ENCODE data around the gene IRF7.
"Not testable (repeated sequence)": the region's sequence is repeated elsewhere in the genome, so short reads cannot be mapped to it uniquely, and the experiment has no call there.

The IRF7 gene

DNA sequence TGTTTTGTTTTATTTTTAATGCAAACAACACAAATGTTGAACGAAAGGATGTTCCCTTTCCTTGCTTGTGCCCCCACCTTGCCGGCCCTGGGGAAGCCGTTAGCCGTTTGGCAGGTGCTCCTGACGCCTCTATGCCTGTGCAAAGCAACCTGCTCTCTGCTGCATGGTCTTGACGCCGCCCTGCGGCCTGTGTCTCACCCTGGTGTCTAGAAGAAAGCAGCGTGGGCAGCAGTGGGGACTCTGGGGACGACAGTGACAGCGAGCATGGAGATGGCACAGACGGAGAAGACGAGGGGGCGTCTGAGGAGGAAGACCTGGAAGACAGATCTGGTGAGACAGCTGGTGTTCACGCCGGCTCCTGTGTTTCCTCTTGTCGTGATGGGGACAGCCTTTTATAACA is 34.0 kb downstream of the IRF7 start:
- DNase-seq (ENCODE audit: low read depth, low spot score): no peak

DNA sequence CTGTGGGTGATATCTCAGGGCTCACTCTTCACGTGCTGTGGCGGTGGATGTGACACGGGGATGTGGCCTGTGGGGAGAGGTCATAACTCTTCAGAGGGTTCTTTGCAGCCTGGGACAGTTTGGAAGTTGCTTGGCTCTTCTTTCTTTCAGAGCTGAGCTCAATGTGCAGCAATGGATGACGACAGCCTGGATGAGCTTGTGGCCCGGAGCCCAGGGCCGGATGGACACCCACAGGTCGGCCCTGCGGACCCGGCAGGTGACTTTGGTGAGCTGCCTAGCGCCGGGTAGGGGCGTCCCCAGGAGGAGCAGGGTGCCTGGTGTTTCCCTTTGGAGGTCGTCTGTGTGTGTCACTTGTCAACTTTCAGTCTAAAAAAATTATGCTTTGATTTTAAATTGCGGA is 34.4 kb downstream of the IRF7 start:
- DNase-seq (ENCODE audit: low read depth, low spot score): no peak

DNA sequence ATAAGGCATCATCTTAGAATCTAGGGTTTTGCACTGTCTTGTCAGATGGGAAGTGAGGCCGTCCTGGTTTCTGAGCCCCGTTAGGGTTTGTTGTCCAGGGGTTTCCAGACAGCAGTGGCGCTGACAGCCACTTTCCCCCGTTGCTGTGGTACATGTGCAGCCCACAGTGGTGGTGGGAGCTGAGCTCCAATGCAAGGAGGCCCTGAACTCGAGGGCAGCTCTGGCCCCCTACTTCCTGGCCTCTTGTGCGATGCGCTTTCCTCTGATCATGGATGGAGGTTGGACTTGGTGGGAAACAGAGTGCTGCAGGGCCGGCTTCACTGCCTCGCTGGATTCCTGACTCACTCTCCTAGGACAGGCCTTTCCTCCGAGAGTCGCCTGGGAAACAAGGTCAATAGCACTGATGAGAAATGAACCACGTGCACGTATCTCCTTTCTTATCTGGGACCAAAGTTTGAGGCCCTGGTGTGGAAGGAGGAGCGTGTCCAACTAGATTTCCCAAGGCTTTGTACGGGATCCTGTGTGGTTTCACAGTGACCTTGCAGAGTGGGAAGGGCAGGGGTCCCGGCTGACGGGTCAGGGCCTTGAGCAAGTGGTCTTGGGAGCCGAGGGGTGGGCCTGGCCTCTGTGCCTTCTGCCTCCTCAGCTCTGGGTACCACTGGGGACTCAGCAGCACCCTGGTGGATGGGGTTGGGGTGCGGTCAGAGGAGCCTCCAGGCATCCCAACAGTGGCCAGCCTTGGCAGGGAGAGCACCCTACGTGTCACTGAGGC is 35.7 kb downstream of the IRF7 start:
- DNase-seq (ENCODE audit: low read depth, low spot score): no peak

DNA sequence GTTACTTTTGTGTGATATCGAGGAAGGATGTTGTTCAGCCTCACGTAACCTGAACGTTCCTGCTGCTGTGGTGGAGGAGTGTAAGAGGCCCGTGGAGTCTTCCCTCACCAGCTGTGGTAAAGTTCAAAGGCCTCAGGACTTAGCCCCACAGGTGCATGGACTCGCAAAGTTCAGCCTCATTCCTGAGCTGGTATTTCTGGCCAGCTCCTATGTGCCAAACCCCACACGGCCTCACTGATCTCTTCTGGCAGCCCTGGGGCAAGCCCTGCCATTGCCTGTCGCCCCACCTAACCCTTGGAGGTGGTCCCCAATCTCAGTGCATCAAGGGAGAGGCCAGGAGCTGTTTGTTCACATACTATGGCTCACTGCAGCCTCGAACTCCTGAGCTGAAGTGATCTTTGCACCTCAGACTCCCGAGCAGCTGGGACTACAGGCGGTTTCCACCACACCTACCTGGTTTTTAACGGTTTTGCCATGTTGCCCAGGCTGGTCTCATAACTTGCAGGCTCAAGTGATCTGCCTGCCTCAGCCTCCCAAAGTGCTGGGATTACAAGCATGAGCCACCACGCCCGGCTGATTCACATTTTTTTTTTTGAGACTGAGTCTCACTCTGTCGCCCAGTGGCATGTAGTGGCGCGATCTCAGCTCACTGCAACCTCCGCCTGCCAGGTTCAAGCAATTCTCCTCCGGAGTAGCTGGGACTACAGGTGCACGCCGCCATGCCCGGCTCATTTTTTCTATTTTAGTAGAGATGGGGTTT is 37.3 kb downstream of the IRF7 start:
- DNase-seq (ENCODE audit: low read depth, low spot score): no peak

DNA sequence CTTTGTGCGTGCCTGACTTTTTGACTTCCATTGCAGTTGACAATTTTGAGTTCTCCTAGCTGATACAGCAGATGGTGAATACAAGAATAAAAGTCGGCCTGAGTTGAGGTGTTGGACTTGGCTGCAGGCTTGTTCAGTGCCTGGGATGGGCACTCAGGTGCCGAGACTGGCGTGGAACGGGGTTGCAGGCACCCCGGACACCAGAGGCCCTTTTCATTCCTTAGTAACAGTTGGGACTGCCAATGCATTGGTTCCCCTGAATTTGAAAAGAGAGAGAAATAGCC is 38.2 kb downstream of the IRF7 start:
- no peak for DNase-seq (ENCODE audit: low read depth, low spot score)

- DNase-seq (ENCODE audit: low read depth, low spot score): no peak
Measured at GRCh38 chr11:576811-577610, 38.7 kb downstream of the IRF7 start.

DNA sequence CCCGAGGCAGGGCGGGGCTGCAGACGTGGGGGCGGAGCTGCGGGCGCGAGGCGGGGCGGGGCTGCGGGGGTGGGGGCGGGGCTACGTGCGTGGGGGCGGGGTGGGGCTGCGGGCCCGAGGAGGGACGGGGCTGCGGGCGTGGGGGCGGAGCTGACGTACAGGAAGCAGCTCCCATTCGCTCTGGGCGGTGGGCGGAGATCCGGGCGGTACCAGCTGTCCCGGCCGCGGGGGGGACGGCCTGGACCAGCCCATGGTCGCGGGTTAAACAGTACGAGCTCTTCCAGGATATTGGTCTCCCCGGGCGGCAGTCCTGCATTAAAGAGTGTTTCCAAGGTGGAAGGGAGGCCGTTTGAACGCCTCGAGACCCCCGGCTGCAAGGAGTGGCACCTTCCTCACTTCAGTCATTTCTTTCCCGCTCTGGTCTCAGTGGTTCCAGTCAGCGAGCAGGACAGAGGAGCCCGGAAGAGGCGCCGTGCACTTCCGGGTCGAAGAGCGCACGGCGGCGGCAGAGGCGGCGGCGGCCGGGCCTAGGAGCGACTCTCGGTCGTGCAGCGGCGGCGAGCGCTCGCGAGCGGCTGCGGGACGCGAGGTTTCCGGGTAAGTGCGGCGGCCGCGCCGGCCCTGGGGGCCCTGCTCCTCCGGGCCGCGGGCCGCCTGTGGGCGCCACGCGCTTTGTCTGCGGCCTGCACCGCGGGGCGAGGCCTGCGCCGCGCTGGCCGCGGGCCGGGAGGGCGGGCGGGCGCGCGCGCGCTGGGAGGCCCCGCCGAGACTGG is 39.6 kb downstream of the IRF7 start, which contains the start of gene PHRF1:
Gene PHRF1, plus strand, starts transcription at position 475 of the 773 bp plus-strand sequence. CDS start 5,043 bp downstream, outside the sequence.
- DNase-seq (ENCODE audit: low read depth, low spot score): peak; percentile 86

DNA sequence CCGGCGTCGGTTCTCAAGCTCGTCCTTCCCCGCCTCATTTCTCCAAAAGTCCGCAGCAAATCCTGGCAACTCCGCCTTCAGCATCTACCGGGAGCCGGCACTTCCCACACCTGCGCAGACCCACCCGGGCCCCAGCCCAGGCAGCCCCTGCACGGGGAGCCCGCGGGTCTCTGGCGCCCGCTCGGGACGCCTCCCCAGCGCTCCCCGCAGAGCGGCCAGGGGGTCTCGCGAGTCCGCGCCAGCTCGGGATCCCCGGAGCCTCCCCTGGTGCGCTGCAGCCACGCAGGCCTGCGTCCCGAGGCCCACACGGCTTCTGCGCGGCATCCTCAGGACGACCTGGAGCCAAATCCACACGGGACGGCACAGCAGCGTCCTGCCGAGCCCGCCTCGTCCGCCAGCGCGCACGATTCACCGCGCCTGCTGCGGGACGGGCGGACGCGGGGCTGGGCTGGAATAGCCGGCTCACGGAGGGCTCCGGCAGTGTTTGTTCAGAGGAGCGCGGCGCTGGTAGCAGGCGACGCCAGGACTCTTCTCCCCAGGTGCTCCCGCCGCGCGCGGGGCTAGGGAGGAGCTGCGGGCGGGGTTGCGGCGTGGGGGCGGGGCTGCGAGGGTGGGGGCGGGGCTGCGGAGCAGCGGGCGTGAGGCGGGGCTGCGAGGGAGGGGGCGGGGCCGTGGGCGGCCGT is 40.3 kb downstream of the IRF7 start:
- no peak for DNase-seq (ENCODE audit: low read depth, low spot score)

GRCh38 chr11:574632-575312 is 41.0 kb downstream of the IRF7 start:
- no peak for DNase-seq (ENCODE audit: low read depth, low spot score)

DNA sequence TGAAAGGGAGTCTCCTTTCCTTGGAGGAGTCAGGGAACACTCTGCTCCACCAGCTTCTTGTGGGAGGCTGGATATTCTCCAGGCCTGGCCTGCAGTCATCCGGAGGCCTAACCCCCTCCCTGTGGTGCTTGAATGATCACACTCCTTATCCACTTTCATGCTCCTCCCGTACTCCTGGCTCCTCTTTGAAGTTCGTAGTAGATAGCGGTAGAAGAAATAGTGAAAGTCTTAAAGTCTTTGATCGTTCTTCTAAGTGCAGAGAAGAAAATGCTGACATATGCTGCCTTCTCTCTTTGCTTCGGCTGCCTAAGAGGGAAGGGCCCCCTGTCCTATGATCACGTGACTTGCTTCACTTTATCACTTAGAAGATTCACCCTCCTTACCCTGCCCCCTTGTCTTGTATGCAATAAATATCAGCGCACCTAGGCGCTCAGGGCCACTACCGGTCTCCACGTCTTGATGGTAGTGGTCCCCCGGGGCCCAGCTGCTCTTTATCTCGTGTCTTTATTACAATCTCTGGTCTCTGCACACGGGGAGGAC is 41.6 kb downstream of the IRF7 start:
- DNase-seq (ENCODE audit: low read depth, low spot score): not testable (repeated sequence)

DNA sequence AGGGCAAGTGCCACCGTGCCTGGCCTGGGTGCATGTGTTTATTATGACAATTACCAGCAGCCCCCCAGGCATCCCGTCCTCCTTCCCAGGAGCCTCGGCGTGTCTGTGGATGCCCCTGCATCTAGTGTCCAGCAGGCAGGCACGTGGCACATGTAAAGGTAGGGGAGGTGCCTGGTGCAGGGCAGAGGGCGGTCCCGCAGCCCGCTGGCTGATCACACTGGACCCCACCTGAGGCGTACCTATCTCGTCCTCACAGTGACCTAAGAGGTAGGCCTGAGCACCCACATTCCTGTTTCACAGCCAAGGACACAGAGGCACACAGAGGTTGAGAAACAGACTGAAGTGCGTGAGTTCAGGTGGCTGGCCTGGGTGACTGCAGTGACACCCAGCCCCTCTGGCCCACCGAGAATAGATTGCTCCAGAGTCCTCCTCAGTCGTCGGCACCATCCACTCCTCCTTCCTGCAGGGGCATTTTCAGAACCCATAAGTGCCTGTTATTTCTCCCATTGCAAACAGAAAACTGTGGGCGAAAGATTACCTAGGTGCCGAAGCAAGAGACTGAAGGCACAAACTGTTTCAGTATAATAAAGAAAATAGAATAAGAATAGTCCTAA is 42.5 kb downstream of the IRF7 start:
- no peak for DNase-seq (ENCODE audit: low read depth, low spot score)

GRCh38 chr11:571802-572185 is 44.0 kb downstream of the IRF7 start:
- no peak for DNase-seq (ENCODE audit: low read depth, low spot score)

DNA sequence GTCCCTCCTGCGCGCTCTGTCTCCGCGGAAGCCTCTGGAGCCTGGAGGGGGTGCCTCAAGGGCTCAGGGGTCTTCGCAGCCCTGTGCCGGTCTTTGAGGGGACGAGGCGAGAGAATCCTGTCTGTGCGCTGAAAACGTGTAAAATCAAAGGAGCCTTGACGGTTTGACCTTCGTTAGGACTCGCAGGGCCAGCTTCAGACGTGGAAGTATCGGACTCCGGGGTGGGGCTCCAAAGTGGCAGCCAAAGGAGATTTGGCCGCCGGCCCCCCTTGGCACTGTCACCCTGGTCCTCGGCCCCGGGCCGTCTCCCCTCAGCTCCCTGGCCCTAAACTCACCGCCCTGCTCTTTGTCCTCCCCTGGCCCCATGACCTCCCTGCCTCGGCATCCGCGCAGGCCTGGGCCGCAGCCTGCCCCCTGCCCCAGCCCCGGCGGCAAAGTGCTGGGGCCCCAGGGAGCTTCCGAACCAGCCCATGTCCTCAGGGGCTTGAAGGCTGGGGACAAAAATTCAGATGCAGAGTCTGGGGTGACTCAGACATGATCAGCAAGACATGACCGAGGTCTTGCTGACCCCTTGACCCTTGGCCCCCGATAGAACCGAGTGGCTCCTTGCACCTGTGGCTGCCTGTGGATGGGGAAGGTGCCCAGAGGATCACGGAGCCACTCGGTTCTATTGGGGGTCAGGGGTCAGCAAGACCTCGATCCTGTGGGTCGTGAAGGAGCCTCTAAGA is 46.4 kb downstream of the IRF7 start:
- no peak for DNase-seq (ENCODE audit: low read depth, low spot score)

- DNase-seq (ENCODE audit: low read depth, low spot score): peak; percentile 65
Measured at GRCh38 chr11:568306-569157, 47.2 kb downstream of the IRF7 start.

DNA sequence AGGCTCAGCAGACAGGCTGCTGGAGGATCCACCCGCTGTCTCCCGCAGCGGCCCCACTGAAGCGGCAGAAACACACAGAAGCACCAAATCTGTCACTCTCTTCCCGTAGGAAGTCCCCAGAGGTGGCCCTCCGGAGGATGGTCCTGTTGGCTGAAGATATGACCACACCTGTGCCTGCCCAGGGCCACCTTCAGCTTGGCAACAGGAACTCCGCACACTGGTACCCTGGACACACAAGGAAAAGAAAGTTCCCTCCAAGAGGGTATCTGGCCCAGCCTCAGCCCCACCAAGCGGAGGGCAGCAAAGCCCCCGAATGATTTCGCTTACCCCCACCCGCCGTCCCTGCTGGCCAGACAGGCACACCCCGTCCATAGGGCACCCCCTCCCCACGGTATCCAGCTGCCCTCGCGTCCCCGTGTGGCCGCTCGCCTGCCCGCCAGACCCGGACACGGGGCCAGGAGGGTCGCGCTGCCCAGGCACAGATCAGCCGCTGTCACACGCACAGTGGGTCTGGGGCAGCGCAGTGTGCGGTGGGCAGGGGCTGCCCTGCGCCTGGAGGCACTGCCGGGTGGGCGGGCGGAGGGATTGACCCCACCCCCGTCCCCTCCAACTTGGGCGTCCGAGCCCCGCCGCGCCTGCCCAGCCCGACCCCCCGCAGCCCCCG is 48.0 kb downstream of the IRF7 start:
- no peak for DNase-seq (ENCODE audit: low read depth, low spot score)

DNA sequence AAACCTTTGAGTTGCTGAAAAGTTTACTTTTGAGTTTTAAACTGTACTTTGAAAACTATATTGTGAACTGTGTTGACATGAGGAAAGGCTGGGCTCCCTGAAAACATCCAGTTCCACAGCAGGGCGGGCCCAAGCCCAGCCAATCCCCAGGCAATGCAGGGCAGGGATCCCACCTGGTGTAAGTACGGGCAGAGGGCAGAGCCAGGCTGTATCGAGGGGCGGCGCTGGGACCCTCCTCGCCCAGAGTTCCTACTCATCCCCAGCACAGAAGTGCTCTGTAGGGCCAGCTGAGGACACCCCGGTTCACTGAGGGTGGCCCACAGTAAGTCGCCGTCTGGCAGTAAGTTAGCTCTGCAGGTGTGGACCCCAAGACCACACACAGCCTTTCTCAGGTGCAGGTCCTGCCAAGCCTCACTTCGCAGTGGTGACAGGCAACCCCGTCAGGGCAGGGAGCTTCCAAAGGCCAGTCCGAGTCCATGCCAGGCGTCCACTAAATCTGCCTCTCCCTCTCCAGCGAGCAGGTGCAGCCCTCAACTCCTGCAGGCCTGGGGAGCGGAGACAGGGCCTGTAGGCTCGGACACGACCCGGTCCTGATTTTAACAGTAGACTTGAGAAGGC is 48.6 kb downstream of the IRF7 start:
- DNase-seq (ENCODE audit: low read depth, low spot score): no peak

DNA sequence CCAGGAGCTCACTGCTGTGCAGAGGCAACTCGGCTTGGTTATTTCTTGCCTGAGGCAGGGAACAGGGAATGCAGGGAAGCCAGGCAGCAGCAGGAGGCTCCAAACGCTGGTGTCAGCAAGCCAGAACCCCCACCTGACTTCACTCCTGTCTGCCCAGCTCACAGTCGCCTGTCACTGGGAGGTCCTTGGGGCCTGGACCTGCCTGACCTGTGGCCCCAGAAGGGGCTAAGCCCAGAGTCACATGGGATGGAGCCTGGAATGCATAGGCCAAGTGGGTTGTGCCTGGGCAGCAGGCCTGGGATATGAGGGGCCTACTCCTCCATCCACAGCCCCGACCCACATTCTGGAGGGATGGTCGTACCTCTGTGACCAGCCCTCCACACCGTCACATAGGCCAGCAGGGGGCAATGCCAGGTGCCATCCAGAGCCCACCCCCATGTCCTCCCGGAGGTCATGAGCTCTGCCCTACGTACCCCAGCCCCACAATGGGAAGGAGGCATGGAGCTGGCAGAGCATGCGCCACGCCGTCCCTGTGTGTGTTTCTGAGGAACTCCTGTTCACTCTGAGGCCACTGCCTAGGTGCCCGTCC is 49.7 kb downstream of the IRF7 start:
- no peak for DNase-seq (ENCODE audit: low read depth, low spot score)
